ENCODE data around the gene LRRC26. TPM values are rescaled to one million over a fixed set of nuclear protein-coding genes. Genes with fewer than 3 reads are reported as not detected.

The LRRC26 gene
- total and polyA plus RNA-seq, 2 of the 13 experiments (the other 11 are each of a cell fraction or from before 2014, with no cell fraction given): not detected

DNA sequence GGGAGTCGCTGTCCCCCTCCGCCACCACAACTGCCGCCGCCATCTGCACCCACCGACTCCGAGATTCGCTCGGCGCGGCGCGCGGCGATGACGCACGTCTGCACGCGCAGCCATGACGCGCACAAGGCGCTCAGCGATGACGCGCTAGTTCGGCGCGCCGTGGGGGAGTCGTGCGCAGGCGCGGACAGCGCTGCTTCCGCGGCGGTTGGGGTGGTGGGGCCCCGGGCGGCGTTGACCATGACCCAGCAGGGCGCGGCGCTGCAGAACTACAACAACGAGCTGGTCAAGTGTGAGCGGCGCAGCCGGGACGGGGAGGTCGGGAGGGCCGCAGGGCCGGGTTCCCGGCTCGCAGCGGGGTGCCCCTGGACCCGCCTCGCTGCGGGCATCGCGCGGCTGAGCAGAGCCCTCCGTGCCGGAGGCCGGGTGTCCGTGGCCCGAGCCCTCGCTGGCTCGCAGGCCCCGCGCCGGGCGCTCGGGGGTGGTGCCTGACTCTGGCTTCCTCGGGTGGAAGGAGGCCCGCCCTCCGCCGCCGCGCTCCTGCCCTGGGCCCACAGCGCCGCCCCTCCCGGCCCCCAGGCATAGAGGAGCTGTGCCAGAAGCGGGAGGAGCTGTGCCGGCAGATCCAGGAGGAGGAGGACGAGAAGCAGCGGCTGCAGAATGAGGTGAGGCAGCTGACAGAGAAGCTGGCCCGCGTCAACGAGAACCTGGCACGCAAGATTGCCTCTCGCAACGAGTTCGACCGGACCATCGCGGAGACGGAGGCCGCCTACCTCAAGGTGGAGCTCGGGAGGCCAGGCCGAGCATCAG lies 18.8 kb upstream of the LRRC26 start, which contains the start of the genes ANAPC2 and SSNA1 (continued):
- TF ChIP-seq NFE2L1 (CRISPR knock-in tag; IDR thresholded peaks at IDR 0.05; ENCODE audit: borderline replicate concordance) (no peak), TBP (CRISPR knock-in tag; IDR thresholded peaks at IDR 0.05) (peak; percentile 99), JARID2 (CRISPR knock-in tag; IDR thresholded peaks at IDR 0.05; ENCODE audit: insufficient replicate concordance) (no peak), SP5 (CRISPR knock-in tag; IDR thresholded peaks at IDR 0.05; ENCODE audit: borderline replicate concordance, low read depth) (peak; percentile 20; the same call in 1 of the 2 replicates), GLI4 (CRISPR knock-in tag; IDR thresholded peaks at IDR 0.05; ENCODE audit: borderline replicate concordance) (no peak), NFKB2 (CRISPR knock-in tag; IDR thresholded peaks at IDR 0.05; ENCODE audit: borderline replicate concordance) (peak; percentile 71; the same call in 1 of the 2 replicates), ZNF264 (CRISPR knock-in tag; IDR thresholded peaks at IDR 0.05) (0 out of 2 replicates have a peak, but pooled peaks have one; percentile 27), GATAD2A (CRISPR knock-in tag; IDR thresholded peaks at IDR 0.05) (peak; percentile 49), ARNTL (CRISPR knock-in tag; IDR thresholded peaks at IDR 0.05) (no peak), SPEN (CRISPR knock-in tag; IDR thresholded peaks at IDR 0.05; ENCODE audit: low read depth) (peak; percentile 99), ISX (CRISPR knock-in tag; conservative IDR thresholded peaks at IDR 0.05) (no peak), AKAP8 (CRISPR knock-in tag; IDR thresholded peaks at IDR 0.05) (peak; percentile 88), SRF (IDR thresholded peaks at IDR 0.05; ENCODE audit: low read depth, low read length) (peak; percentile 94), ZNF737 (CRISPR knock-in tag; IDR thresholded peaks at IDR 0.05; ENCODE audit: borderline replicate concordance) (no peak), ZNF775 (CRISPR knock-in tag; IDR thresholded peaks at IDR 0.05; ENCODE audit: borderline replicate concordance) (no peak)
- TF ChIP-seq, protein P1, sequence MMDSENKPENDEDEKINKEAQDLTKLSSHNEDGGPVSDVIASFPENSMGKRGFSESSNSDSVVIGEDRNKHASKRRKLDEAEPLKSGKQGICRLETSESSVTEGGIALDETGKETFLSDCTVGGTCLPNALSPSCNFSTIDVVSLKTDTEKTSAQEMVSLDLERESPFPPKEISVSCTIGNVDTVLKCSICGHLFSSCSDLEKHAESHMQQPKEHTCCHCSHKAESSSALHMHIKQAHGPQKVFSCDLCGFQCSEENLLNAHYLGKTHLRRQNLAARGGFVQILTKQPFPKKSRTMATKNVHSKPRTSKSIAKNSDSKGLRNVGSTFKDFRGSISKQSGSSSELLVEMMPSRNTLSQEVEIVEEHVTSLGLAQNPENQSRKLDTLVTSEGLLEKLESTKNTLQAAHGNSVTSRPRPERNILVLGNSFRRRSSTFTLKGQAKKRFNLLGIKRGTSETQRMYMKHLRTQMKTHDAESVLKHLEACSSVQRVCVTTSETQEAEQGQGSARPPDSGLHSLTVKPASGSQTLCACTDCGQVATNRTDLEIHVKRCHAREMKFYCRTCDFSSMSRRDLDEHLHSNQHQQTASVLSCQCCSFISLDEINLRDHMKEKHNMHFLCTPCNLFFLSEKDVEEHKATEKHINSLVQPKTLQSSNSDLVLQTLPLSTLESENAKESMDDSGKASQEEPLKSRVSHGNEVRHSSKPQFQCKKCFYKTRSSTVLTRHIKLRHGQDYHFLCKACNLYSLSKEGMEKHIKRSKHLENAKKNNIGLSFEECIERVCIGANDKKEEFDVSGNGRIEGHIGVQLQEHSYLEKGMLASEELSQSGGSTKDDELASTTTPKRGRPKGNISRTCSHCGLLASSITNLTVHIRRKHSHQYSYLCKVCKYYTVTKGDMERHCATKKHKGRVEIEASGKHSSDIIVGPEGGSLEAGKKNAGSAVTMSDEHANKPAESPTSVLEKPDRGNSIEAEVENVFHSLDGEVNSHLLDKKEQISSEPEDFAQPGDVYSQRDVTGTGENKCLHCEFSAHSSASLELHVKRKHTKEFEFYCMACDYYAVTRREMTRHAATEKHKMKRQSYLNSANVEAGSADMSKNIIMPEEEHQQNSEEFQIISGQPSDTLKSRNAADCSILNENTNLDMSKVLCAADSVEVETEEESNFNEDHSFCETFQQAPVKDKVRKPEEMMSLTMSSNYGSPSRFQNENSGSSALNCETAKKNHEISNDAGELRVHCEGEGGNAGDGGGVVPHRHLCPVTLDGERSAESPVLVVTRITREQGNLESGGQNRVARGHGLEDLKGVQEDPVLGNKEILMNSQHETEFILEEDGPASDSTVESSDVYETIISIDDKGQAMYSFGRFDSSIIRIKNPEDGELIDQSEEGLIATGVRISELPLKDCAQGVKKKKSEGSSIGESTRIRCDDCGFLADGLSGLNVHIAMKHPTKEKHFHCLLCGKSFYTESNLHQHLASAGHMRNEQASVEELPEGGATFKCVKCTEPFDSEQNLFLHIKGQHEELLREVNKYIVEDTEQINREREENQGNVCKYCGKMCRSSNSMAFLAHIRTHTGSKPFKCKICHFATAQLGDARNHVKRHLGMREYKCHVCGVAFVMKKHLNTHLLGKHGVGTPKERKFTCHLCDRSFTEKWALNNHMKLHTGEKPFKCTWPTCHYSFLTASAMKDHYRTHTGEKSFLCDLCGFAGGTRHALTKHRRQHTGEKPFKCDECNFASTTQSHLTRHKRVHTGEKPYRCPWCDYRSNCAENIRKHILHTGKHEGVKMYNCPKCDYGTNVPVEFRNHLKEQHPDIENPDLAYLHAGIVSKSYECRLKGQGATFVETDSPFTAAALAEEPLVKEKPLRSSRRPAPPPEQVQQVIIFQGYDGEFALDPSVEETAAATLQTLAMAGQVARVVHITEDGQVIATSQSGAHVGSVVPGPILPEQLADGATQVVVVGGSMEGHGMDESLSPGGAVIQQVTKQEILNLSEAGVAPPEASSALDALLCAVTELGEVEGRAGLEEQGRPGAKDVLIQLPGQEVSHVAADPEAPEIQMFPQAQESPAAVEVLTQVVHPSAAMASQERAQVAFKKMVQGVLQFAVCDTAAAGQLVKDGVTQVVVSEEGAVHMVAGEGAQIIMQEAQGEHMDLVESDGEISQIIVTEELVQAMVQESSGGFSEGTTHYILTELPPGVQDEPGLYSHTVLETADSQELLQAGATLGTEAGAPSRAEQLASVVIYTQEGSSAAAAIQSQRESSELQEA (CRISPR knock-in tag; IDR thresholded peaks at IDR 0.05; ENCODE audit: not compliant biosample characterization): no peak
- TF ChIP-seq, protein P2, sequence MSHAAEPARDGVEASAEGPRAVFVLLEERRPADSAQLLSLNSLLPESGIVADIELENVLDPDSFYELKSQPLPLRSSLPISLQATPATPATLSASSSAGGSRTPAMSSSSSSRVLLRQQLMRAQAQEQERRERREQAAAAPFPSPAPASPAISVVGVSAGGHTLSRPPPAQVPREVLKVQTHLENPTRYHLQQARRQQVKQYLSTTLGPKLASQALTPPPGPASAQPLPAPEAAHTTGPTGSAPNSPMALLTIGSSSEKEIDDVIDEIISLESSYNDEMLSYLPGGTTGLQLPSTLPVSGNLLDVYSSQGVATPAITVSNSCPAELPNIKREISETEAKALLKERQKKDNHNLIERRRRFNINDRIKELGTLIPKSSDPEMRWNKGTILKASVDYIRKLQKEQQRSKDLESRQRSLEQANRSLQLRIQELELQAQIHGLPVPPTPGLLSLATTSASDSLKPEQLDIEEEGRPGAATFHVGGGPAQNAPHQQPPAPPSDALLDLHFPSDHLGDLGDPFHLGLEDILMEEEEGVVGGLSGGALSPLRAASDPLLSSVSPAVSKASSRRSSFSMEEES (CRISPR knock-in tag; IDR thresholded peaks at IDR 0.05): peak; percentile 75
- TF ChIP-seq, protein P3, sequence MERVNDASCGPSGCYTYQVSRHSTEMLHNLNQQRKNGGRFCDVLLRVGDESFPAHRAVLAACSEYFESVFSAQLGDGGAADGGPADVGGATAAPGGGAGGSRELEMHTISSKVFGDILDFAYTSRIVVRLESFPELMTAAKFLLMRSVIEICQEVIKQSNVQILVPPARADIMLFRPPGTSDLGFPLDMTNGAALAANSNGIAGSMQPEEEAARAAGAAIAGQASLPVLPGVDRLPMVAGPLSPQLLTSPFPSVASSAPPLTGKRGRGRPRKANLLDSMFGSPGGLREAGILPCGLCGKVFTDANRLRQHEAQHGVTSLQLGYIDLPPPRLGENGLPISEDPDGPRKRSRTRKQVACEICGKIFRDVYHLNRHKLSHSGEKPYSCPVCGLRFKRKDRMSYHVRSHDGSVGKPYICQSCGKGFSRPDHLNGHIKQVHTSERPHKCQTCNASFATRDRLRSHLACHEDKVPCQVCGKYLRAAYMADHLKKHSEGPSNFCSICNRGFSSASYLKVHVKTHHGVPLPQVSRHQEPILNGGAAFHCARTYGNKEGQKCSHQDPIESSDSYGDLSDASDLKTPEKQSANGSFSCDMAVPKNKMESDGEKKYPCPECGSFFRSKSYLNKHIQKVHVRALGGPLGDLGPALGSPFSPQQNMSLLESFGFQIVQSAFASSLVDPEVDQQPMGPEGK (CRISPR knock-in tag; IDR thresholded peaks at IDR 0.05): peak; percentile 75

Measured in HepG2 (cell line).